Stimulated activated CD8-positive, alpha-beta memory T cell treated with anti-CD3 and anti-CD28 coated beads, Interleukin-15, amount 100 ng/mL, for 24 hours (primary cell): ENCODE data around the gene DTNB.

Source experiments
- DNase-seq: peaks from one replicate; pipeline ENCODE4 v3.0.0-alpha.2; 2020; ENCODE audit warnings: low read depth

Gene DTNB

DNA sequence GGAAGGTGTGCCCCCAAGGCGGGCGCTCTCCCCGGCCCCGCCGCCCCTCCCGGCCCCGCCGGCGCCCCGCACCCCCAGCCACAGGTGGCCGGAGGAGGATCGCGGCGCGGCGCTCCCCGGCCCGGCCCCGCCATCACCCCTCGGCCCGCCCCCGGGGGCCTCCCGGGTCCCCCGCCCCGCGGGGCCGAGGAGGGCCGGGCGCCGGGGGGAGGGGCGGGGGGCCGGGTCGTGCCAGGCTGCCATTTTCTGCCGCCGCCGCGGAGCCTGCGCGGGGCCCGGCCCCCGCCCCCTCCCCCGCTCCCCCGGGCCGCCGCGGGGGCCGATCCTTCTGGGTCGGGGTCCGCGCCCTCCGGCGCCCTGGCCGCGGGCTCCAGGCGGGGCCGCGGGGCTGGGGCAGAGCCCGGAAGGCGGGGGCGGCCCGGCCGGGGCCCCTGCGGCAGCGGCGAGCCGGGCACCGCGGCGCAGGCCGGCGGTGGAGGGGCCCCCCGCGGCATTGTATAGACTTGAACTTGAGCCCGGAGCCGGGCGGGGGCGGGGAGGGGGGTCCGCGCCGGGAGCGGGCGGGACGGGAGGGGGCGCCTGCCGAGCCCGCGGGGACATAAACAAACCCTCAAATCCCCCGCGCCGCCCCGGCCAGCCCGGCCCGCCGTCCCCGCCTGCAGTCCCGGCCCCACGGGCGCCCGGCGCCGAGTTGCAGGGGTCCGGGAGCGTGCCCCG lies 332.2 kb downstream of the DTNB start:
- no peak for DNase-seq

DNA sequence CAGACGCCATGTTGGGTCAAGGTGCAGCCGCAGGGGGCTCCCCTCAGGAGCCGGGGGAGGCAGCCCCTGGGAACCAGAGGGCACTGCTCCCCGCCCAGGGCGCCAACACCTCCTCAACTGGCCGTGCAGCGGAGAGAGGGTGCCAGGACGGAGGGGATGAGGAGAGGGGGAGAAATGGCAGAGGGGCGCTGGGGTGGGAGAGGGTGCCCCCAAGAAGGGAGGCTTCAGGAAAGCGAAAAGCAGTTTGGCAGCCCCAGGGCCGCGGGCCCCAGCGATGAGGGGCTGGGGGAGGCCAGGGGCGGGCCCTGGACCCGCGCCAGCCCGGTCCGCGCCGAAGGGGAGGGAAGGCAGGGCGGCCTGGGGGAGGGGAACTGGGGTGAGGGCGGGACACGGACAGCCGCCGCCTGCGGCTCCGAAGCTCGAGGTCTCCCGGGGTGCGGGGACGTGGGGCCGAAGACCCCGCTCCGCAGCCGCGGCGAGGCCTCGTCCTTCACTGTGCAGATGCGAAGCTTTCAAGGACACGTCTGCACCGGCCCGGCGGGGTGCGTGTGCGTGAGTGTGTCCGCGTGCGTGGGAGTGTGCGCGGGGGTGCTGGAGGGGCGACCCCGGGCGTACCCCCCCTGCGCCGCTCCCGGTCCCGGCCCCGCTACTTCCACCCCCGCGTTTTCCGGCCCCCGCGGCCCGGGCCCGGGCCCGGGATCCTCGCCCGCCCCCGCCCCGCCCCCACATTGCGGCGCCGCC lies 333.0 kb downstream of the DTNB start:
- no peak for DNase-seq

DNA sequence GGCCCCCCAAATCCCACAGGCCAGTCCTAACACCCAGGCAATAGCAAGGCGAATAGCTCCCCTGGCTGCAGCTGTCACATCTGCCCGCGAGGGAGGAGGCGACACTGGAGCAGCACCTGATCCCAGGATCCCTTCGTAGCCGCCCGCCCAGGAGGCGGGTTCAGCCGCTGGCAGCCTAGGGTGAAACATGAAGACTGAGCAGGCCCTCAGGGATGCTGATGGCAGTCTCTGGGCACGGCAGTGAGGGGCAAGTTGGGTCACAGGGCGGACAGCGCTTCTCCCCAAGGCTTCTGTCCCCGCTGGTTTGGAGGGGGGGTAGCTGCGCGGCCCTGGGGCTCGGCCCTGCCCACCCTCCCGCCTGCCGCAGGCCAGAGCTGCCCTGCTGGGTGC lies 333.6 kb downstream of the DTNB start:
- no peak for DNase-seq

DNA sequence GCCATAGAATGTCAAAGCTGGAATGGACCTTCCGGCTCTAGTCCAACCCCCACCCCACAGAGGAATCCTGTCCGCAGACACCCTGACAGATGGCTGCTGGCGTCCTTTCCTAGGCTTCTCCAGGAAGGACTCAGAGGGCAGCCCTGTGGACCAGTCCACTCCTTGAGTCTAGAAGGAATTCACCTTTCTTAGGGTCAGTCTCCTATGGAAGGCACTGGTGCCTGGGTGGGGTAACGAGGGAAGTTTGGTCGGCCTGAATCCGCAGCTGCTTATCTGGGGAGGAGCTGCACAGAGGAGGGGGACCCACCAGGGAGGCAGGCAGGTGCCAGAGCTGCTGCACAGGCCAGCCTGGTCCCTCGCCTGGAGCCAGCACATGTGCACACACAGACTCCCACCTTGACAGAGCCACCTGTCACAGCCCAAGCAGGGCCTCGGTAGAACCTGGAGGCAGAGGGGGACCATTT lies 334.1 kb downstream of the DTNB start:
- DNase-seq: no peak

DNA sequence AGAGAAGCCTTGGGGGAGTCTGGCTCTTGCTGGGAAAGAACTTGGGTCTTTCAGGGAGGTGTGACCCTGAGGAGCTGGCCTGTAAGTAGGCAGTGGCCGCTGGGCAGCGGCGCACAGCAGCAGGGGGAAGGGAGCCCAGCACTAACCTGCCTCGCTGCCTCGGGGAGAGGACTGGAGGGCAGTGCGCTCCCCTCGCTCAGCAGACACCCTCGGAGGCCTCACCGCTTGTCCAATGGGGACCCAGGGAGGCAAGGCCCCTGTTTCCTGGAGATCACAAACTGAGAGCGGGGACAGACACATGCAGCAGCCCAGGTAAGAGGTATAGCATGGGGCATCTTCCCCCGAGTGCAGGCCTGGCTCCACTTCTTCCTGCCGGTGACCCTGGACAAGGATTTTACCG lies 335.0 kb downstream of the DTNB start:
- DNase-seq: no peak

DNA sequence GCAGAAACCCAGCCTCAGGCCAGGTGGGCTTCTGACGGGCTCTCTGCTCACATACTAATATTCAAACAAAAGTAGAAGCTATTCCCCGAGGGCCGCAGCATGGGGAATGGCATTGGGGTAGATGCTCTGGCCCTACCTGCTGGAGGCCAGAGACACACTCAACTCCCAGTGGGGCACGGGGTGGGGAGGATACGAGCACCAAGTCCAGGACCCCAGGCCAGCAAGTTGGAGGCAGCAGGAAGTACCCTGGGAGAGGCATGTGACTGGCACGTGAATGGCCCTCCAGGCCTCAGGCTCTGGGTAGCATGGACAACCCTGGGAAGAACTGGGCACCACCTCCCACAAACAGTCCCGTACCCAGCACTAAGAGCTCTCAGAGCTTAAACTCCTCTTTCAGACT lies 335.5 kb downstream of the DTNB start:
- DNase-seq: no peak

DNA sequence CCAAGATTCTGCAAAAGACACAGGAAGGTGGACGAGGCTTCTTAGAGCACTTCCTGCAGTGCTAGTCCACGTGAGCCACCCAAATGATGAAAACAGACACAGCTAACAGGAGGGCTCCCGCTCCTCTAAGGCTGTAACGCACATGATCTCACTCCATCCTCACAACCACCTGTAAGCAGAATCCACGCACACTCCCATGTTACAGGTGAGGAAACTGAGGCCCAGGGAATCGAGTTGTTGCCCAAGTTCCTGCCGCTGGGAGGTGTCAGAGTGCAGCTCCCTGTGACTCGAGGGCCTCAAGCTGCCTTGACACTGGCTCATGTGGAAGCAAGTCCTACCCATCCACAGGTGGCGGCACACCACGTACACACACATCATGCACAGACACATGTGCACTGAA lies 336.1 kb downstream of the DTNB start:
- DNase-seq: no peak

DNA sequence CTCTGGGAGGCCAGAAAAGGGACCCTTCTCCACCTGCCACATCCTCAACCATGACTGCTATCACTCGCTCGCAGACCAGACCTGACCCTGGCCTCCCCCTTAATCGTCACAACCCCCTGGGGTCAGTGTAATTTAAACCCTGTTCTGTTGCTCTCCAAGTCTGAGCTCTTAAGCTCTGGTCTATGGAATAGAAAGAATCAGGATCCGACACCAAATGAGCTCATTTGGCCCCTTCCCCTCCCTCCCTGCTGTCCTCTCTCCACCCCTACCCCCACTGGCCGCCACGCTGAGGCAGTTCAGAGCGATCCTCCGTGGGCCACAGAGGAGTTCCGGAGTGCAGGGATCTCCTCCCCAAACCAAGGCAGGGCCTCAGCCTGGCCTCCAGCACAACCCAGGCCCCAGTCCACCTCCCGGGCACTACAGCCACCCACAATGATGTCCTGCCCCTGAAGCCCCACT lies 337.0 kb downstream of the DTNB start:
- DNase-seq: no peak

DNA sequence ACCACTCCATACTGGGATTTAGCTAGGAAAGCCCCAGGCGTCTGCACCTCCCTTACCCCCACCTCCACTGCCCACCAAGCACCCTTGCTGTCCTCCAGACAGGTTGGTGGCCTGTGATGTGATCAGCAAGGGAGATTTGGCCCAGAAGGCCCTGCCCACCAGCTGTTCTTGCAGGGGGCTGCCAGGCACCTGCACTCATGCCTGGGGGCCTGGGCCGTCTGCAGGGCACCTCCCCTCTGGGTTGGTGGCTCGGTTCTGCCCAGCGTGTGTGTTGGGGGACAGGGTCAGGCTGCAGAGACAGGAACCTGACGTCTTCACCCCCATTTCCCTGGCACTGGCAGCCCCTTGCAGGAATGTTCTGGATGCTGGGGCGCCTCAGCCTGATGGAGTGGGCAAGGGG lies 337.4 kb downstream of the DTNB start:
- DNase-seq: no peak

DNA sequence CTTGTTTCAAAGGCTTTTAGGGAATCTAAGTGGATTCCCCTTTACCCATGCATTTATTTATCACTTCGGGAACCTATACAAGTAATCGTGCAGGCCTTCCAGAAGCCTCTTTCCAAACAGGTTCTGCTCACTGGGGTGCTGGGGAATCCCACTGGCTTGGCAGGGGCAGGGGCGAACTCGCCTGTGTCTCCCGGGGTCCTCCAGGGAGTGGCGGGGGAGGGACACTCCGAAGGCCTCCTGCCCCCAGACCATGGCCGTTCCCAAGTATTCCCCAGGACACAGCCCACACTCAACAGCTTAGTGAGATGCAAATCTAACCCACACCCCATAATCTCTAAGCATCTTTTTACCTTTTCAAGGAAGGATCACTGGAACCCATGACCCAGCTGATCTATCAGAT lies 338.2 kb downstream of the DTNB start:
- no peak for DNase-seq

DNA sequence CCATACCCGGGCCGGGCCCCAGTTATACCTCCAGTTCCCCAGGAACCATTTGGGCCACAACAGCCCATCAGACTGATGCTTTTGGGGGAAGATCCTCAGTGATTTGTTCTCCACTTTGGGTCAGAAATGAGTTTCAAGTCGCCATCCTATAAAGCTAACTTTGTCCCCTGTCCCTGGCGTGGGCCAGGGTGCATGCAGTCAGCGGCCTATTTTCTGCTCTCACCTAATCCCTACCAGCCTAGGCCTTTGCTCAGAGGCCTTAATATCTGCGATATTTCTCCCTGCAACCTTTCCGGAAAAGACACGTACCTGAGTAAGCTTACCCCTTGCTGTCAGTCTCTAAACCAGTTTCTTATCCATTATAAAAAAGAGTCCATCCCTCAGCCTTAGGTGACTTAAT lies 338.9 kb downstream of the DTNB start:
- no peak for DNase-seq

DNA sequence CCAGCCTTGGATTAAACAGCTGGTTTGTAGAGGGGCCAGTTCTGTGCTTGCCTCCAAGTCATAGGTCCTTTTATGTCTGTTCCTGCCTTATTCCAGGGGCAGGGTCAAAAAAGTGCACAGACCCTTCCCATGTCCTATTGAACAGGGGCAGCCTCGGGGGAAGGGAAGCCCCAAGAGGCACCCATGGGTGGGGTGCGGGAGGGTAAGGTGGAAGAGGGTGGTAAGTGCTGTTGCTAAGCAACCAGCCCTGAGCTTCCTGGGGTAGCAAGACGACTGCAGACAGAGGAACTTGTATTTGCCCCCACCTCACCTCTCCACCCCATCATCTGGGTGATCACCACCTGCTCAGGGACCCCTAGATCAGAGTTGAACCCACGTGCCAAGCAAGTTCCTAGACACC lies 339.4 kb downstream of the DTNB start:
- DNase-seq: no peak

DNA sequence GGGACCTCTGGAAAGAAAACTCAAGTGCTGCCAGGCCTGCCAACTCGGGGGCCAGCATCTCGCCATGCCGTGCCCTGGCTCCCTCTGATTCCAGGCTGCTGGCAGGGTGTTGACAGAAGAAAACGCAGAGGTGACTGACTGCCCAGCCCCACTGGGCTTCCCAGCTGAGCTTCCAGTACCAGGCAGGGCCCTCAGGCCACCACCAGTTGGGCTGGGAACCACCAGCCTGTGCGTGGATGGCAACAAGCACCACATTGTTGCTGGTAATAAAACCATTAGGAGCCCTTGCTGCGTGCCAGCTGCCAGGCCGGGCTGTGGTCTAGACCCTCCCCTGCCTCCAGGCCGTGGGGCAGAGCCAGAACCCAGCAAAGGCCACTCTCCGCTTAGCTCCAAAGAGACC lies 340.8 kb downstream of the DTNB start:
- no peak for DNase-seq

DNA sequence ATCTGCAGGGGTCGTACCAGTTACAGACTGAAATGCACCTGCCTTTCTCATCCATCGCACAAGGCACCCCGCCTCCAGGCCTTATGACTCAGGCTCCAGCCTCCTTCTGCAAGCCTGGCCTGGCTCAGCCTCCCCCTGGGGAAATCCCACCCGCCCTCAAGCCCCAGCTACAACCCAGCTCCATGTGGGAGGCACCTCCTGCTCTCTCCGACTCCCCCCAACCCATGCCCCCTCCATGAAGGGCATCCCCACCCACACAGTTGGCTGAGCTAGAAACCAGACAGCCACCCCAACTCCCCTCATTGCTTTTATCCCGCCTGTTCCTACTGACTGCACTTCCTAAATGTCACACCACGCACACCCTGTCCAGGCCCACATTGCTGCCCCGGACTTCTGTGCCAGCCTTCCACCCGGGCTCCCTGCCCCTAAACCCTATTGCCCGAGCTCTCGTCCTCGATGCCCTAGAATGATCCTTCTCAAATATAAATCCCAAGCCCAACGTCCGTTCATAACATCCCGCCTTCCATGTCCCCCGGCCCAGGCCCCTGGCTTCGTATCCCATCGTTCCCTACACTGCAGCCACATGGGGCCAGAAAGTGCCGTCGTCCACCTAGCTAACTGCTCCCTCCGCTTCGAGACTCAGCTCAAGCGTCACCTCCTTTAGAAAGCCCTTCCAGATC lies 341.6 kb downstream of the DTNB start:
- no peak for DNase-seq

DNA sequence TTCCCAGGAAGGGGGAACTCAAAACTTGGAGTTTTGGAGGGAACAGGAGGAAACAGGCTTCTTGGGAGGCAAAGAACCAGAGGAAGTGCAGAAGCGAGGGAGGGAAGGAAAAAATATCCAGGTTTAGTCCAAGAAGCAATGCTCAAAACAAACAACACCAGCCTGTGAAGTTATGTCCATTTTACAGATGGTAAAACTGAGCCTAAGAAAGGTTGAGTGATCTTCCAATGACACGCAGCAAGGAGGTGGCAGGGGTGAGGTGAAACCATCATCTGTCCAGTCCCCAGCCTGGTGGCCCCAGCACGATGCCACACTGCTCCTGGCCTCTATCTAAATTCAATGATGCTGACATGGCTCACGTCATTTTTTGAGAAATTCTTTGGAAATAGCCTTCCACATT lies 342.4 kb downstream of the DTNB start:
- DNase-seq: no peak

DNA sequence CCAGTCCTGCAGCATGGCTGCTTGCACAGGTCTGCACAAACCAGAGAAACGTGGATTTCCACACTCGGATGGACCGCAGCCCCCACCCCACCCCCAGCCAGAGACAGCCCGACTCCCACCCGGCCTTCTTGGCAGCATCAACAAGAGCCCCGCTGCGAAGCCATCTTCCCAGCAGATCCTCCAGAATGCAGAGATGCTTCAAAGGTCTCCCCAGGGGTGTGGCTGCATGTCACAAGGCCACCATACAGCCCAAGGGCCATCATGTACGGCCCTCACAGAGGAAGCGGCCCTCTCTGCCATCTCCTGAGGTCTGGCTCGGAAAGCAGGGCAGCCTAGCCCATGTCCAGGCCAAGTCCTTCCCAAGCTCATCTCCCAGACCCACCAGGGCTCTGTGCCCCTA lies 343.1 kb downstream of the DTNB start:
- DNase-seq: no peak

DNA sequence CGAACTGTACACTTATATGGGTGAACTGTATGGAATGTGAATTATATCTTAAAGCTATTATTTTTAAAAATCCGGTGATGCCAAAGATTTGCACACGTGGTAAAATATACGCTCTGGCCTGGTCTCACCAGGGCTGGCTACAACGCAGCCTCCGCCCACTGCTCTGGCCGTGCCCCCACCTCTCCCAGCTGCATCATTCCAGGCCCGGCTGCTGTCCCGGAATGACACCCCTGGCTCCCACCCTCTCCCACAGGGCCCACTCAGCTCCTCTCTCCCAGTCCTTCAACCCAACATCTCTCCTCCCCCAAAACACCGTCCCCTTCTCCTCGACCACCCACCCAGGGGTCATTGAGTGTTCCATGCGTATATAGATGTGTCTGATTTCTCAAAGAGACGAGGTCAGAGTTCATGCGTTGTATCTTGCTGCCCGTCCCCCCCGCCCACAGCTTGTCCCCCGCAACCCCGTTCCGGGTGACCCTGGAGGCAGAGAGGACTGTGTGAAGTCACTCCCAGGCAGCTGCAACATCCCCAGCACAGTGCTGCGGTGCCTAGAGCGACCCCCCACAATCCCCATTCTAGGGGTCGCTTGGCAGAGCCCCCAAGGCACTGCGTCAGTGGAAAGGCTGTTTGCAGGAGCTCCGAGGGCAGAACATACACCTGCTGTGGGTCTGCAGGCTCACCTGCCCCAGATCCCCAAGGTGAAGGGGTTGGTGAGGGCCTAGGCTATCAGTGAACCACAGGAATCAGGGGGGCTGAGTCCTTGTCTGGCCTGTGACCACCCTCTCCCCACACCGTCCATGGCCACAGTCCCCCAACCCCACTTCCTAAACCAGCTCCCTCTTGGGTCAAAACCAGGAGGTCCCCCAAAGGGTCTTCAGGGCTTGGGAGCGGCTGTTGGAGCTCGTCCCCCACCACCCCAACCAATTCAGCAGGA lies 345.0 kb downstream of the DTNB start:
- no peak for DNase-seq
